GM18505 (cell line): ENCODE results near the gene KLHL5.
A peak's percentile ranks its signal among the peaks of the same experiment; 100 is the strongest.
"Not testable (repeated sequence)": the region's sequence is repeated elsewhere in the genome, so short reads cannot be mapped to it uniquely, and the experiment has no call there.

Experiments used
- ATAC-seq: cut with Tn5 transposase; IDR thresholded peaks from one replicate; pipeline ENCODE4 v1.9.1; 2021; ENCODE audit not compliant: unreplicated experiment
- POLR2A ChIP-seq: IDR thresholded peaks from 4 replicates; pipeline ENCODE4 v1.6.1; 2011; ENCODE audit warnings: borderline replicate concordance; ENCODE audit not compliant: insufficient read depth, insufficient read length; ENCODE audit errors: extremely low read depth

The KLHL5 gene

DNA sequence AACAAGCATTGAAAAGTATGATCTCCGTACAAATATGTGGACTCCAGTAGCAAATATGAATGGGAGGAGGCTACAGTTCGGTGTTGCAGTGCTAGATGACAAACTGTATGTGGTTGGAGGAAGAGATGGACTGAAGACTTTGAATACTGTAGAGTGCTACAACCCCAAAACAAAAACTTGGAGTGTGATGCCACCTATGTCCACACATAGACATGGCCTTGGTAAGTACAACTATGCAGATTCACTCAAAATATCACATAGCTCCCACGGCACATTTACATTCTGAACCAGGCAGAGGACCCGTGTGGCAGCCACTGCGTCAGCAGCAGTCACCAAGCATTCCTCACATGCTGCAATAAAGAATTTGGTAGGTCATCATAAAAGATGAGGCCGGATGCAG is 41.3 kb downstream of the KLHL5 start:
- TF ChIP-seq POLR2A, result no peak
- ATAC-seq, result no peak

- no peak for TF ChIP-seq POLR2A
- ATAC-seq, result no peak
These were observed 42.2 kb downstream of the KLHL5 start for GRCh38 chr4:39104255-39104654.

DNA sequence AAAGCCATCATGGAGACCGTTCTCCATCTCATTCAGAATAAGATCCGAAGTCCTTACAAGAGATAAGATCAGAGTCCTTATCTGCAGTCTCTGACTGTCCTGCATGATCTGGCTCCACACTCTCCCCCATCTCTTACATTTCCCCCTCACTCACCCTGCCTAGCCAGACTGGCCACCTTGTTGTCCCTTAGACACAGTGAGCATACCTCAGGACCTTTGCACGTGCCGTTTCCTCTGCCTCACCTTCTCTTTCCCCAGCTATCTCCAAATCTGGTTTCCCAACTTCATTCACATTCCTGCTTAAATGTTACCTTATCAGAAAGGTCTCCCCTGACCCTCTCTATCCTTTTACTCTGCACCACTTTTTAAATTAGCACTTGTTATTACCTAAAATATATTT is 44.0 kb downstream of the KLHL5 start:
- ATAC-seq, result no peak
- no peak for TF ChIP-seq POLR2A

DNA sequence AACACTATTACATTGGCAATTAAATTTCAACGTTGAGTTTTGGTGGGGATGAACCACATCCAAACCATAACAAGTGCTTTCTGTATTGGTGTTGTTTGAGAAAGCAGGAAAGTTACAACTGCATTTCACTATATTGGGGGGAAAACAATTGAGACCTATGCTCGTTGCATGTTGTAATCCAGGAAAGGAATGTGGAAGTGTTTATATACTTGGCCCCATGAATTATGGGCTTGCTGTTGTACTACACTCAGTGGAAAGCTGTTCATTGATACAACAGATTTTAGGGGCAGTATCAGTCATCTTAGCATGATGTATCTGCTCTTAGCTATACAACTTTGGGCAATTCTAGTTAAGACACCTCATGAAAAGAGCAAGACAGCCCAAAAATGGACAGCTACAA is 52.4 kb downstream of the KLHL5 start:
- TF ChIP-seq POLR2A, result no peak
- no peak for ATAC-seq

DNA sequence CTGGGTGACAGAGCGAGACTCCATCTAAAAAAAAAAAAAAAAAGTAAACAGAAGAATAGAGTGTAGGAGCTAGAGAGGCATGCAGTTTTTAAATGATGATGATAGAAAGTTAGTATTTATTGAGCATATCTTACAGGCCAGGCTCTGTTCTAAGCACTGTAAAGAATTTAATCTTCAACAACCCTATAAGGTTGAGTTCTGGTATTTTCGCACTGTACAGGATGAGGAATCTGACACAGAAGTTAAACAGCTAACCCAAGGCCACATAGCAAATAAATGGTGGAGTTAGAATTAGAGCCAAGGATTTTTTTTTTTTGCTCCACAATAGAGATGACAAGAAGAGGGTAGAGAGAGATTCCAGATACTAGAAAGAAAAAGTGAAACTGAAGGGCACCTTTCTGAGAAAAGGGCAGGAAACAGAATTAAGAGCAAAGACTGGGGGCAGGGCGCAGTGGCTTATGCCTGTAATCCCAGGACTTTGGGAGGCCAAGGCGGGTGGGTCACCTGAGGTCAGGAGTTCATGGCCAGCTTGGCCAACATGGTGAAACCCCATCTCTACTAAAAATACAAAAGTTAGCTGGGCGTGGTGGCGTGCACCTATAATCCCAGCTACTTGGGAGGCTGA is 56.1 kb downstream of the KLHL5 start:
- TF ChIP-seq POLR2A, result no peak
- ATAC-seq, result no peak

DNA sequence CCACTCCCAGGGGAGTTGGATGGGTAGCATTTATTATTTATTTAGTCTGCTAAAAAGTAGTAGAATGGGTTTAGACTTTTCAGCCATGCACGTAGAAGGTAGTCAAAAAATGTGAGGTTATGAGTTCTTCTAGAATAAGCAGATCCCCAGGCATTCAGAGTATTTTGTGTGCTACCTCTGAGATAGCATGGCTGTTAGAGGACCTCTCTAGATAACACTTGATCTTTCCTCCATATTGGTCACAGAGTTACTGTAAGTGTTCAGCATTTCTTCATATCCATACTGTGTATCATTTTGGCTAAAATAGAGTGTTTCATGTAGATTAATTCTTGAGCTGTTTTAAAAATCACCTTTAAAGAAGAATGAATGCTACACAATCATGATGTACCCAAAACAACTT is 58.4 kb downstream of the KLHL5 start:
- no peak for TF ChIP-seq POLR2A
- ATAC-seq, result no peak

DNA sequence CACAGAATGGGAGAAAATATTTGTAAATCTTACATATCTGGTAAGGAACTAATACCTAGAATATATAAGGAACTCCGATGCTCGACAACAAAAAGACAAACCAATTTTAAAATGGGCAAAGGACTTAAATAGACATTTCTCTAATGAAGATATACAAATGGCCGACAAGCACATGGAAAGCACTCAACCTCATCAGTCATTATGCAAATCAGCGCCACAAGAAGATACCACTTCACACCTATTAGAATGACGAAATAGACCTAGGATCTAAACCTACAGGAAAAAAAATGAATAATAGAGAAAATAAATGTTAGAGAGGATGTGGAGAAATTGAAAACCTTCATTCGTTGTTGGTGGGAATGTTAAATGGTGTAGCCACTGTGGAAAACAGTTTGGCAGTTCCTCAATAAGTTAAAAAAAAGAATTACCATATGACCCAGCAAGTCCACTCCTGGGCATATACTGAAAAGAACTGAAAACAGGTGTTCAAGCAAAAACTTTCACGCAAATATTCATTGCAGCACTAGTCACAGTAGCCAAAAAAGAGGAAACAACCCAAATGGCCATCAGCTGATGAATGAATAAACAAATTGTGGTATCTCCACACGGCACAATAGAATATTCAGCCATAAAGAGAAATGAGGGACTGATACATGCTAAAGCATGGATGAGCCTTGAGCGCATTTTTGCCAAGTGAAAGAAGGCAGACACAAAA is 63.0 kb downstream of the KLHL5 start:
- peak; percentile 84 for ATAC-seq
- no peak for TF ChIP-seq POLR2A

DNA sequence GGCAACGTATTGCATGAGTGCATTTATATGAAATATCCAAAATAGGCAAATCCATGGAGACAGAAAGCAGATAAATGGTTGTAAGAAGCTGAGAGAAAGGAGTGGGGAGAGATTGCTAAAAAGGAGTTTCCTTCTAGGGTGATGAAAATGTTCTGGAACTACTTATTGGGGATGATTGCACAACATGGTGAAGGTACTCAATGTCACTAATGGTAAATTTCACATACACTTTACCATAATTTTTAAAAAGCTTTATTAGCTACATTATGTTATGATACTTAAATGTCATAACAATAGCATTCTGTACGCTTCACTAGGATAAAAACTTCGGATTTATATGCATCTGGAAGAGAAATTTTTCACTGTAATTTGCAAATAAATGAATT is 63.6 kb downstream of the KLHL5 start:
- TF ChIP-seq POLR2A, result no peak
- ATAC-seq, result no peak

DNA sequence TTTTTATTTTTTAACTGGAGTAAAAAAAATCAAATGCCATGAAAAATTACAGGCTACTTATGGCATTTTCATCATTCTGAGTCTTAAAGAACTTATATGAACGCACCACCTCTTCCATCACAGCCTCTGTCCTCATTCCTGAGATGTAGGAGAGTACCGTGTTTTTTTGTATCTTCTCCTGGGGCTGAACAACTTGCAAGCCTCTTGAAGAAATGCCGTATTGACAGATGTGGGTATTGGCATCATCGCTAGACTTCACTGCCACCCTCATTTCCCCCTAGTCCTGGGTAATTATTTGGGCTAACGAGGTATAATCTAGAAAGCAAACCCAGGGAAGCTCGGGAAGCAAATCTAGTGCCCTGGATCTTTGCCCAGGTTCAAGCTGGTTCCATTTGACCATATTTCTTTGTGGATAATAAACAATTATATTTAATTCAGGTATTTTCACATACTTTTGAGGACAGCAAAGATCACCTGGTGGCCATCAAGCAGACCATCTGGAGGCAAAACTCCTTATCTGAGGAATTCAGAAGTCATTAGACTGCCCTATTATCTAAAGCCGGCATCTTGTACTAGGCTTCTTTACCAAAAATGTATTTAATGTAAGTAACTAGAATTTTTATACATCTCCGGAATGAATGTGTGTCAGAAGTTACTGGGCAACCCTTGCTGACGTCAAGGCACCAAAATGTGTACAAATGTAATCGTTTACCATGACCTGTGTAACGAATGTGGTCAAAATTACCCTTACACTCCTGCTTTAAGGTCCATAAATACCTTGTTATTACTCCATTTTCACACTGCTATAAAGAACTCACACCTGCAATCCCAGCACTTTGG is 64.4 kb downstream of the KLHL5 start:
- TF ChIP-seq POLR2A, result no peak
- ATAC-seq, result no peak

DNA sequence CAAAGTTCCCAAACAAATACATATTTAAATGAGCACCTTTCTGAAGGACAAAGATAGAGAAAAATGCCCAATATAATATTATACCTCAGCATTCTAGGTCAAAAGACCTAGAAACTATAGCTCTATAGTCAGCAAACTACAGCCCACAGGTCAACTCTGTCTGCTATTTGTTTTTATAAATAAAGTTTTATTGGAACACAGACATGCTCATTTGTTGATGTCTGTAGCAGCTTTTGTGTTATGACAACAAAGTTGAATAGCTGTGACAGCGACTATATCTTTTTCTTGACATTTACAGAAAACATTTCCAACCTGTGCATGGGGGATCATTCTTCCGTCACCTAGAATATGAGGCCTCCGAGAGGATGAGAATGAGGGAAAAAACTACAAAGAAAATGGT is 71.6 kb downstream of the KLHL5 start:
- no peak for TF ChIP-seq POLR2A
- no peak for ATAC-seq

DNA sequence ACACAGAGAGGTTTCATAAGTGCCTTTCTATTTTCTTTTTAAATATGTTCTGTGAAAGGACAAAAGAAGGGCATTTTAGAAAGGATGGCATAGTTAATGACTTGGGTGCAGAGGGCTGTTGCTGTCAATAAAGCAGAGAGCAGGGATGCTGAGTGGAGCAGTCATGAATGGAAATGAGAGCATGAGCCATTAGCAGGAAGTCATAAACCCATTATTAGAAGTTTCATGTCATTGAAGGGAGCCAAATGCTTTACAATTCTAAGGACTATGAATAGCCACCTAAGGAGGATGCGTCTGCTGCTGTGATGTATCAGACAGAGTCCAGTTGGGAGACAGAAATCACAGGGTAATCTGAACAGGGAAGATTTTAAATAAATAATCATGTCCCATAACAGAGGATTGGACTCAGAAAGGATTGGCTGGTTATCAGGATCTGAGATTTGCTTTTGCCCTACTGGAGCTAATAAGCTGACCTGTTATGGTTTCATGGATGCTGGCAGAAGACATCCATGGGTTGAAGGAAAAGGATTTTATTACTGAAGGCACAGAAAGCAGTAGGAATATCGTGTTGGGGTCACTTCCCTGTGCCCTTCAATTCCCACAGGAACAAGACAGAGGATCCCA is 72.8 kb downstream of the KLHL5 start:
- no peak for TF ChIP-seq POLR2A
- peak; percentile 25 for ATAC-seq

DNA sequence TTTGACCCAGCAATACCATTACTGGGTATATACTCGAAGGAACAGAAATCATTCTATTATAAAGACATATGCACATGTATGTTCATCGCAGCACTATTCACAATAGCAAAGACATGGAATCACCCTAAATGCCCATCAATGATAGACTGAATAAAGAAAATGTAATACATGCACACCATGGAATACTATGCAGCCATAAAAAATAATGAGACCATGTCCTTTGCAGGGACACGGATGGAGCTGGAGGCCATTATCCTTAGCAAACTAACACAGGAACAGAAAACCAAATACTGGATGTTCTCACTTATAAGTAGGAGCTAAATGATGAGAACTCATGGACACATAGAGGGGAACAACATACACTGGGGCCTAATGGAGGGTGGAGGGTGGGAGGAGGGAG is 76.2 kb downstream of the KLHL5 start:
- ATAC-seq, result not testable (repeated sequence)

DNA sequence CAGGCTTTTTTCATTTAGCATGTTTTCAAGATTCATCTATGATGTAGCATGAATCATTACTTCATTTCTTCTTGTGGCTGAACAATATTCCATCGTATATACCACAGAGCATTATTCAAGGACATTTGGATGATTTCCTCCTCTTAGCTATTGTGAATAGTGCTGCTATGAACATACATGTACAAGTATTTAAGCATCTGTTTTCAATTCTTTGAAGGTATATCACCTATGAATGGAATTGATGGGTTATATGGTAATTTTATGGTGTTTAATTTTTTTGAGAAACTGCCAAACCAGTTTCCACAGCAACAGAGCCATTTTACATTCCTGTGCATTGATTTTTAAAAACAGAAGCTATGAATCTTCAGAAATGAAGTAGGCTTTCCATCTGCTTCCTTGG is 84.2 kb downstream of the KLHL5 start:
- no peak for ATAC-seq
- no peak for TF ChIP-seq POLR2A
